Fibroblast of the aortic adventitia (primary cell): ENCODE measurements around the gene PCDH9. TPM values are rescaled to one million over a fixed set of nuclear protein-coding genes. Genes with fewer than 3 reads are reported as not detected.

ENCODE experiments used
- DNase-seq: peaks from one replicate; pipeline ENCODE4 v3.0.0-alpha.2; 2010; ENCODE audit warnings: low read depth
- H3K4me3 ChIP-seq: 2 replicates; pipeline ENCODE4 v1.5.1; 2011; ENCODE audit warnings: low read depth, mild to moderate bottlenecking, control low read depth, low read length, moderate library complexity
- CTCF ChIP-seq: IDR thresholded peaks from 2 replicates; pipeline ENCODE4 v1.5.1; 2011; ENCODE audit warnings: mild to moderate bottlenecking, low read length, control low read depth, inconsistent platforms; ENCODE audit not compliant: insufficient read depth
- total RNA-seq: library from RNA; depleted of rRNA; stranded (reverse); fragments of >200 nt; gene quantifications from 2 replicates; pipeline ENCODE4 v1.2.3, GENCODE V29; 2012; ENCODE audit warnings: low replicate concordance

PCDH9 gene
- total RNA-seq, 1 donor, result 19.0 TPM

DNA sequence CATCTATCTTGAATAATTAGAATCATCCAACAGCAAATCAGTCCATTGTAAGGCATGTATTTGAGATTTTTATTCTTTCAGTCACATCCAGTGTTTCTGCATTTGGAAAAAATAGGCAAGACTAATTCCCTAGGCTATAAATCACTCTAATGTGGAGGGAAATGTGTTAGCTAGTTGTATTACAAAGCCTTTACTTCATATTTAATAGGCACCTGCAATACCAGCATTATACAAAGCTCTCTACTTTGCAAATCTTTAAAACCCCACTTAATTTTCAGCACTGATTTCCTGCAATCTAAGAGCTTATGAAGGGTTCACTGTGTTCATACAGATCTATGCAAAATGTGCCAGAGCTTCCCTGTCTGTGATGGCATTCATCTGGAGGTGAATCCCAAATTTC lies 12.3 kb downstream of the PCDH9 start:
- no peak for TF ChIP-seq CTCF
- no peak for DNase-seq
- H3K4me3 ChIP-seq, result no peak overlapping the region

GRCh38 chr13:67216864-67217263 lies 13.3 kb downstream of the PCDH9 start:
- no peak for TF ChIP-seq CTCF
- H3K4me3 ChIP-seq, result no peak overlapping the region

GRCh38 chr13:67210208-67210607 lies 19.9 kb downstream of the PCDH9 start:
- no peak overlapping the region for H3K4me3 ChIP-seq
- no peak for DNase-seq

More at GRCh38 chr13:67216864-67217263, 13.3 kb downstream of the PCDH9 start:
- DNase-seq, result no peak

GRCh38 chr13:67208552-67208951 lies 21.6 kb downstream of the PCDH9 start:
- no peak for TF ChIP-seq CTCF
- H3K4me3 ChIP-seq, result no peak overlapping the region
- DNase-seq, result no peak

More at GRCh38 chr13:67210208-67210607, 19.9 kb downstream of the PCDH9 start:
- TF ChIP-seq CTCF, result no peak

DNA sequence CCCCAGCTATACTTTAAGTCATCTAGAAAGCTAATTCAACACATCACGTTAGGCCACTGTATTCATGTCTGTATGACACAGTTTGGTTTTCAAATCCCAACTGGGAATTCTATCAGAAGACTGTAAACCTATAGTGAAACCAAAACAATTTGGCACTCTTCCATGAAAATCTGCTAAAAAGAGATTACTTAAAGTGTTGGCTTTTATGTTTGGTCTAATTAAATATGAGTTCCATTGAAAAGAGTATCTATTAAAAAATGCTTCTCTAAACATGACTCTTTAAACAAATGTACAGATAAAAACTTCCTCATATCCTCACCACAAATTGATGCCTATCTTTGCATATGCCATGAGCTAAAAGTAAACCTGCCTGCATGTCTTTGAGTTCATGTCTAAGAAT lies 25.4 kb downstream of the PCDH9 start:
- peak; percentile 8 for DNase-seq
- no peak for TF ChIP-seq CTCF
- no peak overlapping the region for H3K4me3 ChIP-seq

- DNase-seq, result no peak
- no peak for TF ChIP-seq CTCF
- no peak overlapping the region for H3K4me3 ChIP-seq
Measured at GRCh38 chr13:67200605-67201004, 29.5 kb downstream of the PCDH9 start.

- no peak overlapping the region for H3K4me3 ChIP-seq
- DNase-seq, result no peak
- no peak for TF ChIP-seq CTCF
Measured at GRCh38 chr13:67200183-67200582, 30.0 kb downstream of the PCDH9 start.
